Measurements from ENCODE around the gene LIPK.

The LIPK gene

GRCh38 chr10:88788924-88789323 lies 82.9 kb downstream of the LIPK start:
- TF ChIP-seq GATA2 (IDR thresholded peaks at IDR 0.05; ENCODE audit: low read depth, low read length) (no peak), GATA3 (IDR thresholded peaks at IDR 0.05; ENCODE audit: low read depth, low read length) (no peak)

GRCh38 chr10:88791924-88792323 lies 85.9 kb downstream of the LIPK start:
- no peak for TF ChIP-seq GATA2 (IDR thresholded peaks at IDR 0.05; ENCODE audit: low read depth, low read length)
- no peak for TF ChIP-seq GATA3 (IDR thresholded peaks at IDR 0.05; ENCODE audit: low read depth, low read length)

- no peak for TF ChIP-seq GATA2 (IDR thresholded peaks at IDR 0.05; ENCODE audit: low read depth, low read length)
- TF ChIP-seq GATA3 (IDR thresholded peaks at IDR 0.05; ENCODE audit: low read depth, low read length): no peak
Measured at GRCh38 chr10:88792661-88793060, 86.6 kb downstream of the LIPK start.

GRCh38 chr10:88793712-88794299 lies 87.8 kb downstream of the LIPK start:
- TF ChIP-seq GATA3 (IDR thresholded peaks at IDR 0.05; ENCODE audit: low read depth, low read length) (no peak), GATA2 (IDR thresholded peaks at IDR 0.05; ENCODE audit: low read depth, low read length) (no peak)

GRCh38 chr10:88794731-88795130 lies 88.7 kb downstream of the LIPK start:
- no peak for TF ChIP-seq GATA3 (IDR thresholded peaks at IDR 0.05; ENCODE audit: low read depth, low read length)
- no peak for TF ChIP-seq GATA2 (IDR thresholded peaks at IDR 0.05; ENCODE audit: low read depth, low read length)

GRCh38 chr10:88800152-88801125 lies 94.4 kb downstream of the LIPK start:
- TF ChIP-seq GATA2 (IDR thresholded peaks at IDR 0.05; ENCODE audit: low read depth, low read length) (no peak), GATA3 (IDR thresholded peaks at IDR 0.05; ENCODE audit: low read depth, low read length) (no peak)

All from SH-SY5Y (cell line).